GM23338 (cell line): Measurements from ENCODE around the gene GP1BB. TPM values are rescaled to one million over a fixed set of nuclear protein-coding genes. Genes with fewer than 3 reads are reported as not detected.

Source experiments
- ATAC-seq: fragments of 200-7000 bp; cut with Tn5 transposase; 3 replicates; pipeline ENCODE4 v1.9.1; 2020
- DNase-seq: peaks from one replicate; pipeline ENCODE4 v3.0.0-alpha.2; 2015; ENCODE audit warnings: low spot score
- H2AFZ ChIP-seq: fragments of 200-600 bp; sonication (generic); 2 replicates; pipeline ENCODE4 v1.8.0; 2016; ENCODE audit warnings: antibody characterized with exemption, mild to moderate bottlenecking, moderate library complexity
- H3F3A ChIP-seq: fragments of 200-600 bp; sonication (generic); replicated peaks from 2 replicates; pipeline ENCODE4 v1.8.0; 2017; ENCODE audit warnings: antibody characterized with exemption, mixed run types, low read depth
- H3K27ac ChIP-seq: fragments of 200-600 bp; sonication (generic); 2 replicates; pipeline ENCODE4 v1.6.1; 2016; ENCODE audit warnings: low read depth
- H3K27me3 ChIP-seq: fragments of 200-600 bp; sonication (generic); 2 replicates; pipeline ENCODE4 v1.8.0; 2016; ENCODE audit warnings: mild to moderate bottlenecking, mixed run types, moderate library complexity; ENCODE audit not compliant: insufficient read depth
- H3K36me3 ChIP-seq: fragments of 200-600 bp; sonication (generic); 2 replicates; pipeline ENCODE4 v1.8.0; 2016; ENCODE audit warnings: mild to moderate bottlenecking; ENCODE audit not compliant: insufficient read depth
- H3K4me1 ChIP-seq: fragments of 200-600 bp; sonication (generic); 2 replicates; pipeline ENCODE4 v1.8.0; 2016; ENCODE audit warnings: mild to moderate bottlenecking, moderate library complexity; ENCODE audit not compliant: insufficient read depth
- H3K4me2 ChIP-seq: fragments of 200-600 bp; sonication (generic); 2 replicates; pipeline ENCODE4 v1.7.1; 2017; ENCODE audit warnings: mixed run types
- H3K4me3 ChIP-seq: fragments of 200-600 bp; sonication (generic); 2 replicates; pipeline ENCODE4 v1.6.1; 2016; ENCODE audit warnings: mixed run types
- H3K79me2 ChIP-seq: fragments of 200-600 bp; sonication (generic); replicated peaks from 2 replicates; pipeline ENCODE4 v1.8.0; 2017; ENCODE audit warnings: mild to moderate bottlenecking; ENCODE audit not compliant: insufficient read depth
- H3K9me2 ChIP-seq: fragments of 200-600 bp; sonication (generic); 2 replicates; pipeline ENCODE4 v1.8.0; 2017; ENCODE audit not compliant: insufficient read depth
- H4K20me1 ChIP-seq: fragments of 200-600 bp; sonication (generic); replicated peaks from 2 replicates; pipeline ENCODE4 v1.8.0; 2017; ENCODE audit warnings: mild to moderate bottlenecking; ENCODE audit not compliant: insufficient read depth
- H3K27ac Mint-ChIP-seq: 2 replicates; pipeline ENCODE4 v1.8.0; 2020; ENCODE audit warnings: inconsistent platforms, mild to moderate bottlenecking, moderate library complexity, mixed read lengths
- H3K27me3 Mint-ChIP-seq: 3 replicates; pipeline ENCODE4 v1.8.0; 2022; ENCODE audit warnings: low read depth, mild to moderate bottlenecking, moderate library complexity, mixed read lengths, inconsistent platforms; ENCODE audit not compliant: insufficient read depth, poor library complexity
- H3K36me3 Mint-ChIP-seq: 3 replicates; pipeline ENCODE4 v1.8.0; 2021; ENCODE audit warnings: low read depth, mild to moderate bottlenecking, inconsistent platforms, moderate library complexity, mixed read lengths
- H3K4me1 Mint-ChIP-seq: 3 replicates; pipeline ENCODE4 v1.8.0; 2020; ENCODE audit warnings: mild to moderate bottlenecking, inconsistent platforms, mixed read lengths
- H3K4me3 Mint-ChIP-seq: 3 replicates; pipeline ENCODE4 v1.8.0; 2021; ENCODE audit warnings: moderate library complexity, mild to moderate bottlenecking, inconsistent platforms, mixed read lengths
- H3K9me3 Mint-ChIP-seq: 3 replicates; pipeline ENCODE4 v1.8.0; 2020; ENCODE audit warnings: moderate library complexity, mild to moderate bottlenecking, inconsistent platforms, mixed read lengths
- CREB1 ChIP-seq: fragments of 250-450 bp; sonication (Bioruptor Pico); IDR thresholded peaks from 2 replicates; pipeline ENCODE4 v1.5.0; 2020; ENCODE audit warnings: low read depth, mild to moderate bottlenecking, moderate library complexity
- CTCF ChIP-seq, 2 experiments: fragments of 200-600 bp in 1 of 2; sonication (generic) in 1 of 2; conservative IDR thresholded peaks; 2 replicates each; pipeline versions ENCODE4 v1.5.1 to v1.6.1; 2016 to 2017; ENCODE audit warnings: antibody characterized with exemption in 2 of 2, low read depth in 2 of 2, mild to moderate bottlenecking in 2 of 2, moderate library complexity in 1 of 2
- ETS1 ChIP-seq: IDR thresholded peaks from 2 replicates; pipeline ENCODE4 v1.6.1; 2016; ENCODE audit warnings: antibody characterized with exemption
- EZH2phosphoT487 ChIP-seq: fragments of 200-600 bp; sonication (generic); IDR thresholded peaks from one replicate; pipeline ENCODE4 v1.8.1; 2018; ENCODE audit warnings: antibody characterized with exemption; ENCODE audit not compliant: unreplicated experiment
- JUNB ChIP-seq: IDR thresholded peaks from one replicate; pipeline ENCODE4 v1.6.1; 2016; ENCODE audit warnings: antibody characterized with exemption; ENCODE audit not compliant: unreplicated experiment
- POLR2AphosphoS5 ChIP-seq: IDR thresholded peaks from 2 replicates; pipeline ENCODE4 v1.6.1; 2016; ENCODE audit warnings: antibody characterized with exemption, low read depth
- REST ChIP-seq: IDR thresholded peaks from one replicate; pipeline ENCODE4 v1.6.1; 2018; ENCODE audit warnings: antibody characterized with exemption; ENCODE audit not compliant: unreplicated experiment
- STAT1 ChIP-seq: IDR thresholded peaks from one replicate; pipeline ENCODE4 v1.6.1; 2016; ENCODE audit warnings: antibody characterized with exemption; ENCODE audit not compliant: unreplicated experiment
- ZNF114 ChIP-seq: fragments of 250-450 bp; sonication (Bioruptor Pico); IDR thresholded peaks from 2 replicates; pipeline ENCODE4 v1.5.0; 2020; ENCODE audit warnings: mild to moderate bottlenecking, moderate library complexity
- ZNF331 ChIP-seq: fragments of 250-450 bp; sonication (Bioruptor Pico); IDR thresholded peaks from 2 replicates; pipeline ENCODE4 v1.5.0; 2020; ENCODE audit warnings: low read depth, mild to moderate bottlenecking, moderate library complexity
- polyA plus RNA-seq: library from polyadenylated mRNA; unstranded; fragments of >200 nt; fragmentation: Nextera tagmentation; extraction: Ambion mirVana; gene quantifications from 2 replicates; pipeline ENCODE4 v1.2.1, GENCODE V29; 2016
- total RNA-seq: library from RNA; depleted of rRNA; stranded (reverse); fragments of >200 nt; shearing (Covaris generic); gene quantifications from 2 replicates; pipeline ENCODE4 v1.2.3, GENCODE V29; 2014

Gene GP1BB
- total and polyA plus RNA-seq, 2 experiments from 2014 or later = 0.53 to 1.3 TPM

GRCh38 chr22:19739448-19739895 is 16.1 kb downstream of the GP1BB start:
- Histone ChIP-seq H3K9me2 (no peaks in the 10 kb centered on the region), H4K20me1 (no peaks in the 10 kb centered on the region), H2AFZ (no peak overlapping the region), H3K27me3 (no peaks in the 10 kb centered on the region), H3K79me2 (no peaks in the 10 kb centered on the region), H3K36me3 (no peaks in the 10 kb centered on the region), H3K4me1 (no peaks in the 10 kb centered on the region), H3K27ac (no peak overlapping the region), H3K4me2 (no peak overlapping the region), H3K4me3 (no peak overlapping the region), H3F3A (no peaks in the 10 kb centered on the region)
- H3K9me3 Mint-ChIP-seq = no peaks in the 10 kb centered on the region
- ATAC-seq (no peak), DNase-seq (no peak)
- H3K36me3 Mint-ChIP-seq = no peaks in the 10 kb centered on the region
- TF ChIP-seq ETS1 (no peak), REST (no peak), POLR2AphosphoS5 (no peak), CTCF (conservative IDR thresholded peaks at IDR 0.05; ENCODE audit: low read depth in 2 of 2) (no peak), ZNF114 (CRISPR knock-in tag) (no peak), EZH2phosphoT487 (no peak), STAT1 (no peak), CREB1 (CRISPR knock-in tag) (no peak), ZNF331 (no peak), JUNB (no peak)
- no peak overlapping the region for H3K4me3 Mint-ChIP-seq
- no peak overlapping the region for H3K27ac Mint-ChIP-seq
- H3K27me3 Mint-ChIP-seq = peaks cover 8% of the 10 kb centered on the region
- H3K4me1 Mint-ChIP-seq = peaks cover 6% of the 10 kb centered on the region
